Measurements from ENCODE around the gene IFITM2.
A peak's percentile ranks its signal among the peaks of the same experiment; 100 is the strongest.

IFITM2 gene

DNA sequence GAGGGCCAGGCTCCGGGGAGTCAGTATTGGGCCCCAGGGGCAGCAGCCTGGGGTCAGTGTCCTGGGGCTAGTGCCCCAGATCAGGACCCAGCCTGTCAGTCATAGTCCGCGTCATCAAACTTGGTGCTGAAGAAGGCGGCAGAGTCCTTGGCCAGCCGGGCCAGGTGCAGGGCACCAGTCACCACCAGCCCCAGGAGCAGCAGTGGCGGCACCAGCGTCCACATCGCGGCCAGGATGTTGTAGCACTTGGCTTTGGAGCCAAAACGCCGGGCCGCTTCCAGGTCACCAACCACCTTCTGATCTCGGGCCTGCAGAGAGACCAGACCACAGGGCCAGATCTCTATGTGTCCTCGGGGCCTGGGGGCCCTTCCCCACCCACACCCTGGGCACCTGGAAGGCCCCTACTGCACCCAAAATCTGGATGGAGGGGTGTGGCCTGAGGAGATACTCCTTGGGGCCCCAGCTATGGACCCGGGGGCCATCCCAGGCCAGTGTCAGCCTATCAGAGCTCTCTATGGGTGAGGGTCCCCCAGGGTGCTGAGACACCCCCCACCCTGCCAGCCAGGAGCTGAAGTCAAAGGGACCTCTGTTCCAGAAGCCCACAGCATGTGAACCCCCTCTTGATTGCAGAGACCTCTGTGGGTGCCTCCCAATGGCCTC, 9.1 kb upstream of the IFITM2 start:
- peaks cover 5% of the 10 kb centered on the region; the same call in 1 of the 2 replicates for H3K27me3 ChIP-seq (ENCODE audit: low read depth, low read length)
- H4K20me1 ChIP-seq (ENCODE audit: insufficient read depth, low read length), result no peaks in the 10 kb centered on the region
- no peak overlapping the region for H3K4me3 ChIP-seq (ENCODE audit: low read length)
- H3K79me2 ChIP-seq (ENCODE audit: low read length), result no peaks in the 10 kb centered on the region
- H3K27ac ChIP-seq (ENCODE audit: low read length), result no peak overlapping the region
- H3K36me3 ChIP-seq (replicated peaks; ENCODE audit: low read depth, low read length), result peaks cover 5% of the 10 kb centered on the region
- H3K9ac ChIP-seq (ENCODE audit: low read length), result no peak overlapping the region
- TF ChIP-seq, protein P1, sequence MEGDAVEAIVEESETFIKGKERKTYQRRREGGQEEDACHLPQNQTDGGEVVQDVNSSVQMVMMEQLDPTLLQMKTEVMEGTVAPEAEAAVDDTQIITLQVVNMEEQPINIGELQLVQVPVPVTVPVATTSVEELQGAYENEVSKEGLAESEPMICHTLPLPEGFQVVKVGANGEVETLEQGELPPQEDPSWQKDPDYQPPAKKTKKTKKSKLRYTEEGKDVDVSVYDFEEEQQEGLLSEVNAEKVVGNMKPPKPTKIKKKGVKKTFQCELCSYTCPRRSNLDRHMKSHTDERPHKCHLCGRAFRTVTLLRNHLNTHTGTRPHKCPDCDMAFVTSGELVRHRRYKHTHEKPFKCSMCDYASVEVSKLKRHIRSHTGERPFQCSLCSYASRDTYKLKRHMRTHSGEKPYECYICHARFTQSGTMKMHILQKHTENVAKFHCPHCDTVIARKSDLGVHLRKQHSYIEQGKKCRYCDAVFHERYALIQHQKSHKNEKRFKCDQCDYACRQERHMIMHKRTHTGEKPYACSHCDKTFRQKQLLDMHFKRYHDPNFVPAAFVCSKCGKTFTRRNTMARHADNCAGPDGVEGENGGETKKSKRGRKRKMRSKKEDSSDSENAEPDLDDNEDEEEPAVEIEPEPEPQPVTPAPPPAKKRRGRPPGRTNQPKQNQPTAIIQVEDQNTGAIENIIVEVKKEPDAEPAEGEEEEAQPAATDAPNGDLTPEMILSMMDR (IDR thresholded peaks at IDR 0.05; ENCODE audit: low read depth, low read length), result no peak
- TF ChIP-seq EZH2phosphoT487 (IDR thresholded peaks at IDR 0.05; ENCODE audit: low read depth), result no peak
- no peaks in the 10 kb centered on the region for H3K9me3 ChIP-seq (ENCODE audit: insufficient read depth, low read length)
- H3K4me2 ChIP-seq (ENCODE audit: low read length), result no peak overlapping the region
- H3K4me1 ChIP-seq (ENCODE audit: low read length), result peaks cover 12% of the 10 kb centered on the region
- H2AFZ ChIP-seq (ENCODE audit: low read depth, low read length), result no peak overlapping the region

DNA sequence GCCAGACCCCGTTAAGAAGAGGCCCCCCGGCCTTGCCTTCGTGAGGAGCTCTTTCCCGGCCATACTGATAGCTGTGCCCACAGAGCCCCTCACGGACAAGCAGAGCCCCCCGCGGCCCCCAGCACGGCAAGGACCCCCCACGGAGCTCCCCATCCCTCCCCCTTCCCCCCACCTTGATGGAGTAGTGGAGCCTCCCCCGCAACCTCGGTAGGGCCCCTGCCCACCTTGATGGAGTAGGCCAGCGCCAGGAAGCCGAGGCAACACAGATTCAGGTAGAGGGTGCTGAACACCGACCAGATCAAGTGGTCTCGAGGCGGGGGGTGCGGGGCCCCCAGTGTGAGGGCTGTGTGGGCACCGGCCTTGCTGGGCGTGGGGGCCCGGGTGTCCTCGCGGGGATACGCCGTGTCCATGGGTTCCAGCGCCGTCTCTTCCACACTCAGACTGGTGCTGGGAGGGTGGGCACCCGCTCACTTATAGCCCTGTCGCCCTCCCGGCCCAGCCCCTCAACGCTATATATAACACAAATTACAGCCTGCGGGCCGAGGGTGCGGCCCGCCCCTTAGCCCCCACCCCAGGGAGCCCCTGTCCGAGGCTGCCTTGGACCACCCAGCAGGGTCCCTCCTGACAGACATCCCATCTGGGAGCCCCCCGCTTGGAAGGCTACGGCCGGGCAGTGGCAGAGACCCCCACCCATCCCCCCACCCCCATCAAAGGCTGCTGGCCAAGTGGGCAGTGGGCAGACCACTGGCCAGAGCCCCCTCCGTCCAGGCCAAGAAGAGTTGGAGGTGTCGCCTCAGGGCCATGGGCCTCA, 8.3 kb upstream of the IFITM2 start, which contains the start of gene IFITM5:
Gene IFITM5 (minus strand): TSS at position 446 of the 811 bp plus-strand sequence. CDS start 36 bp downstream, at position 410.
- Histone ChIP-seq H3K27me3 (ENCODE audit: low read depth, low read length) (peaks cover 5% of the 10 kb centered on the region; the same call in 1 of the 2 replicates), H3K36me3 (replicated peaks; ENCODE audit: low read depth, low read length) (no peaks in the 10 kb centered on the region), H4K20me1 (ENCODE audit: insufficient read depth, low read length) (no peaks in the 10 kb centered on the region), H2AFZ (ENCODE audit: low read depth, low read length) (no peak within 1 kb of the TSS), H3K4me1 (ENCODE audit: low read length) (peaks cover 17% of the 10 kb centered on the region), H3K27ac (ENCODE audit: low read length) (no peak within 1 kb of the TSS), H3K4me3 (ENCODE audit: low read length) (no peak within 1 kb of the TSS), H3K4me2 (ENCODE audit: low read length) (no peak within 1 kb of the TSS), H3K9ac (ENCODE audit: low read length) (no peak within 1 kb of the TSS), H3K79me2 (ENCODE audit: low read length) (no peaks in the 10 kb centered on the region), H3K9me3 (ENCODE audit: insufficient read depth, low read length) (no peaks in the 10 kb centered on the region)
- TF ChIP-seq EZH2phosphoT487 (IDR thresholded peaks at IDR 0.05; ENCODE audit: low read depth), result no peak
- TF ChIP-seq, protein P1 (IDR thresholded peaks at IDR 0.05; ENCODE audit: low read depth, low read length), result no peak

DNA sequence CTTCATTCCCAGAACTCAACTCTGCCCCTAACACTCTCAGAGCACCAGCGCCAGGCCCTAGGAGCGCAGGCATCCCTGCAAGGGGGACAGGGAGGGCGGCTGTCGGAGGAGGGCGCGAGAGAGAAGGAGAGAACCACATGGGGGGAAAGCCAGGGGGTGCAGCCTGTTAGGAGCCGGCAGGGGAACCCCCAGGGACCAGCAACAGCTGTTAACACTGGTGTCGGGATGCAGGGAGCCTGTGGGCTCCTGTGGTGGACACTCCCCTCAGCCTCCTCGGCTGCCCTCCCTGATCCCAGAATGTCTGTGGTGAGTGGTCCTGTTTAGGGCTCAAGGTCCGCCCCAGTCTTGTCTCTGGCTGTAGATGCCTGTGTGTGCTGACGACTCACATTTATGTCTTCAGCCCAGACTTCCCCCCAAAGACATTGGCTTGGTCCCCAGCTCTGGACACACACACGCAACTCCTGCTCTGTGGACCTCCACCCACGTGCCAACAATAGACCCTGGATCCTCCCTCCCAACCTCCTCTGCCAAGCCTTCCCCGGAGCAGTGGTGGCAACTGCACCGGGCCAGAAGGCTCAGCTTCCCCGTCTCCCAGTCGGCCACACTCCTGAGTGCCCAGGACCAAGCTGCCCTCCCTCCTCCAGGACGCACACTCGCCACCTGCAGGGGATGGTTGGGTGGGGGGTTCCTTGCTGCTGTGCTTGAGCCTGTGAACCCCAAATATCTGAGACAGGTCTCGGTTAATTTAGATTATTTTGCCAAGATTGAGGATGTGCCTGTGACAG, 7.5 kb upstream of the IFITM2 start:
- Histone ChIP-seq H3K9me3 (ENCODE audit: insufficient read depth, low read length) (no peaks in the 10 kb centered on the region), H3K4me3 (ENCODE audit: low read length) (no peak overlapping the region), H3K27me3 (ENCODE audit: low read depth, low read length) (peaks cover 5% of the 10 kb centered on the region; the same call in 1 of the 2 replicates), H4K20me1 (ENCODE audit: insufficient read depth, low read length) (no peaks in the 10 kb centered on the region), H3K36me3 (replicated peaks; ENCODE audit: low read depth, low read length) (no peaks in the 10 kb centered on the region), H3K4me1 (ENCODE audit: low read length) (peaks cover 19% of the 10 kb centered on the region), H3K4me2 (ENCODE audit: low read length) (no peak overlapping the region), H3K9ac (ENCODE audit: low read length) (no peak overlapping the region), H3K27ac (ENCODE audit: low read length) (no peak overlapping the region), H3K79me2 (ENCODE audit: low read length) (no peaks in the 10 kb centered on the region), H2AFZ (ENCODE audit: low read depth, low read length) (no peak overlapping the region)
- no peak for TF ChIP-seq EZH2phosphoT487 (IDR thresholded peaks at IDR 0.05; ENCODE audit: low read depth)
- TF ChIP-seq, protein P1 (IDR thresholded peaks at IDR 0.05; ENCODE audit: low read depth, low read length), result 0 out of 2 replicates have a peak, but pooled peaks have one; percentile 4
